Measurements from ENCODE around the gene WWTR1. TPM values are rescaled to one million over a fixed set of nuclear protein-coding genes. Genes with fewer than 3 reads are reported as not detected.

WWTR1 gene
- total RNA-seq, 1 experiment from 2014 or later, result 73.5 TPM

GRCh38 chr3:149515249-149515648 is 142.6 kb downstream of the WWTR1 start:
- peaks cover 12% of the 10 kb centered on the region; the same call in 1 of the 2 replicates for H3K4me1 ChIP-seq (replicated peaks; ENCODE audit: insufficient read depth)
- POLR2A ChIA-PET (ENCODE audit: unreplicated experiment), result interaction anchor here (0.6 kb wide), 1 partner anchor 390 kb away, joined by 5 read pairs; no protein-coding TSS in a partner anchor
- no peaks in the 10 kb centered on the region for H3K27me3 ChIP-seq (ENCODE audit: insufficient read depth, low read depth)
- H3K27ac ChIP-seq, result no peak overlapping the region
- H3K9me3 ChIP-seq (ENCODE audit: insufficient read depth, low read depth), result no peaks in the 10 kb centered on the region
- H3K4me2 ChIP-seq, result no peak overlapping the region
- no peaks in the 10 kb centered on the region for H4K20me1 ChIP-seq (ENCODE audit: insufficient read depth)
- BruUV-seq (replicated peaks), result no TSS peak
- no peak for TF ChIP-seq EZH2 (IDR thresholded peaks at IDR 0.05; ENCODE audit: low read depth)
- TF ChIP-seq, protein P1, sequence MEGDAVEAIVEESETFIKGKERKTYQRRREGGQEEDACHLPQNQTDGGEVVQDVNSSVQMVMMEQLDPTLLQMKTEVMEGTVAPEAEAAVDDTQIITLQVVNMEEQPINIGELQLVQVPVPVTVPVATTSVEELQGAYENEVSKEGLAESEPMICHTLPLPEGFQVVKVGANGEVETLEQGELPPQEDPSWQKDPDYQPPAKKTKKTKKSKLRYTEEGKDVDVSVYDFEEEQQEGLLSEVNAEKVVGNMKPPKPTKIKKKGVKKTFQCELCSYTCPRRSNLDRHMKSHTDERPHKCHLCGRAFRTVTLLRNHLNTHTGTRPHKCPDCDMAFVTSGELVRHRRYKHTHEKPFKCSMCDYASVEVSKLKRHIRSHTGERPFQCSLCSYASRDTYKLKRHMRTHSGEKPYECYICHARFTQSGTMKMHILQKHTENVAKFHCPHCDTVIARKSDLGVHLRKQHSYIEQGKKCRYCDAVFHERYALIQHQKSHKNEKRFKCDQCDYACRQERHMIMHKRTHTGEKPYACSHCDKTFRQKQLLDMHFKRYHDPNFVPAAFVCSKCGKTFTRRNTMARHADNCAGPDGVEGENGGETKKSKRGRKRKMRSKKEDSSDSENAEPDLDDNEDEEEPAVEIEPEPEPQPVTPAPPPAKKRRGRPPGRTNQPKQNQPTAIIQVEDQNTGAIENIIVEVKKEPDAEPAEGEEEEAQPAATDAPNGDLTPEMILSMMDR (conservative IDR thresholded peaks at IDR 0.05), result no peak
- peaks cover 14% of the 10 kb centered on the region for H3K36me3 ChIP-seq (ENCODE audit: low read depth)
- peaks cover 27% of the 10 kb centered on the region; the same call in 1 of the 2 replicates for H3F3A ChIP-seq (ENCODE audit: insufficient read depth, low read depth)
- CTCF ChIA-PET, result no interaction called here
- H2AFZ ChIP-seq, result no peak overlapping the region
- intact Hi-C loops (cut with micrococcal nuclease; ENCODE audit: unreplicated experiment), result loop anchor here (10.0 kb wide), 2 partner anchors 420 to 670 kb away; no protein-coding TSS in a partner anchor
- H3K4me3 ChIP-seq, result no peak overlapping the region
- DNase-seq, result no peak
- no peaks in the 10 kb centered on the region for H3K79me2 ChIP-seq (ENCODE audit: low read depth)
- no peaks in the 10 kb centered on the region for H3K9me2 ChIP-seq (ENCODE audit: insufficient read depth)

GRCh38 chr3:149514471-149514870 is 143.4 kb downstream of the WWTR1 start:
- Histone ChIP-seq H3K4me3 (no peak overlapping the region), H3K4me1 (replicated peaks; ENCODE audit: insufficient read depth) (peaks cover 12% of the 10 kb centered on the region; the same call in 1 of the 2 replicates), H3K27me3 (ENCODE audit: insufficient read depth, low read depth) (no peaks in the 10 kb centered on the region), H3K27ac (no peak overlapping the region), H3K79me2 (ENCODE audit: low read depth) (no peaks in the 10 kb centered on the region), H2AFZ (no peak overlapping the region), H3K9me3 (ENCODE audit: insufficient read depth, low read depth) (no peaks in the 10 kb centered on the region), H3K4me2 (no peak overlapping the region), H3K36me3 (ENCODE audit: low read depth) (peaks cover 9% of the 10 kb centered on the region), H3K9me2 (ENCODE audit: insufficient read depth) (no peaks in the 10 kb centered on the region), H4K20me1 (ENCODE audit: insufficient read depth) (no peaks in the 10 kb centered on the region), H3F3A (ENCODE audit: insufficient read depth, low read depth) (peaks cover 27% of the 10 kb centered on the region; the same call in 1 of the 2 replicates)
- BruUV-seq (replicated peaks), result no TSS peak
- POLR2A ChIA-PET (ENCODE audit: unreplicated experiment), result interaction anchor here (0.5 to 0.6 kb wide), 2 partner anchors 293 to 391 kb away, joined by 5 to 17 read pairs; no protein-coding TSS in a partner anchor
- CTCF ChIA-PET, result interaction anchor here (0.5 kb wide), 1 partner anchor 579 kb away, joined by 7 read pairs; no protein-coding TSS in a partner anchor
- TF ChIP-seq, protein P1 (conservative IDR thresholded peaks at IDR 0.05), result no peak
- TF ChIP-seq EZH2 (IDR thresholded peaks at IDR 0.05; ENCODE audit: low read depth), result no peak
- intact Hi-C loops (cut with micrococcal nuclease; ENCODE audit: unreplicated experiment), result loop anchor here (5.0 to 10.0 kb wide), 6 partner anchors 238 to 703 kb away; partner anchors contain the start of gene COMMD2
- DNase-seq, result no peak

GRCh38 chr3:149512073-149512782 is 145.6 kb downstream of the WWTR1 start:
- no peaks in the 10 kb centered on the region for H3K79me2 ChIP-seq (ENCODE audit: low read depth)
- H3K9me3 ChIP-seq (ENCODE audit: insufficient read depth, low read depth), result no peaks in the 10 kb centered on the region
- H3K4me1 ChIP-seq (replicated peaks; ENCODE audit: insufficient read depth), result peaks cover 12% of the 10 kb centered on the region; the same call in 1 of the 2 replicates
- no peaks in the 10 kb centered on the region for H3K27me3 ChIP-seq (ENCODE audit: insufficient read depth, low read depth)
- H3K27ac ChIP-seq, result no peak overlapping the region
- H3K4me2 ChIP-seq, result peak overlapping the region; percentile 2
- BruUV-seq (replicated peaks), result no TSS peak
- intact Hi-C loops (cut with micrococcal nuclease; ENCODE audit: unreplicated experiment), result loop anchor here (1.0 to 10.0 kb wide), 9 partner anchors 119 to 705 kb away; partner anchors contain the start of gene COMMD2
- H4K20me1 ChIP-seq (ENCODE audit: insufficient read depth), result no peaks in the 10 kb centered on the region
- no peaks in the 10 kb centered on the region for H3K9me2 ChIP-seq (ENCODE audit: insufficient read depth)
- no peak for TF ChIP-seq EZH2 (IDR thresholded peaks at IDR 0.05; ENCODE audit: low read depth)
- TF ChIP-seq, protein P1 (conservative IDR thresholded peaks at IDR 0.05), result peak; percentile 86
- DNase-seq, result peak; percentile 53 to 73
- peaks cover 30% of the 10 kb centered on the region; the same call in 1 of the 2 replicates for H3F3A ChIP-seq (ENCODE audit: insufficient read depth, low read depth)
- no peaks in the 10 kb centered on the region for H3K36me3 ChIP-seq (ENCODE audit: low read depth)
- H3K4me3 ChIP-seq, result no peak overlapping the region
- H2AFZ ChIP-seq, result no peak overlapping the region
- ChIA-PET POLR2A (ENCODE audit: unreplicated experiment) (no interaction called here), CTCF (interaction anchor here (0.5 to 1.3 kb wide), 5 partner anchors 89 to 339 kb away, joined by 3 to 11 read pairs (median 4); no protein-coding TSS in a partner anchor)
